Middle frontal gyrus (tissue), 1 donor: ENCODE results near the gene EHMT1.

Experiments used
- DNase-seq: peaks from one replicate; pipeline ENCODE4 v3.0.0-alpha.2; 2015; ENCODE audit warnings: low spot score; ENCODE audit errors: extremely low spot score

EHMT1 gene

DNA sequence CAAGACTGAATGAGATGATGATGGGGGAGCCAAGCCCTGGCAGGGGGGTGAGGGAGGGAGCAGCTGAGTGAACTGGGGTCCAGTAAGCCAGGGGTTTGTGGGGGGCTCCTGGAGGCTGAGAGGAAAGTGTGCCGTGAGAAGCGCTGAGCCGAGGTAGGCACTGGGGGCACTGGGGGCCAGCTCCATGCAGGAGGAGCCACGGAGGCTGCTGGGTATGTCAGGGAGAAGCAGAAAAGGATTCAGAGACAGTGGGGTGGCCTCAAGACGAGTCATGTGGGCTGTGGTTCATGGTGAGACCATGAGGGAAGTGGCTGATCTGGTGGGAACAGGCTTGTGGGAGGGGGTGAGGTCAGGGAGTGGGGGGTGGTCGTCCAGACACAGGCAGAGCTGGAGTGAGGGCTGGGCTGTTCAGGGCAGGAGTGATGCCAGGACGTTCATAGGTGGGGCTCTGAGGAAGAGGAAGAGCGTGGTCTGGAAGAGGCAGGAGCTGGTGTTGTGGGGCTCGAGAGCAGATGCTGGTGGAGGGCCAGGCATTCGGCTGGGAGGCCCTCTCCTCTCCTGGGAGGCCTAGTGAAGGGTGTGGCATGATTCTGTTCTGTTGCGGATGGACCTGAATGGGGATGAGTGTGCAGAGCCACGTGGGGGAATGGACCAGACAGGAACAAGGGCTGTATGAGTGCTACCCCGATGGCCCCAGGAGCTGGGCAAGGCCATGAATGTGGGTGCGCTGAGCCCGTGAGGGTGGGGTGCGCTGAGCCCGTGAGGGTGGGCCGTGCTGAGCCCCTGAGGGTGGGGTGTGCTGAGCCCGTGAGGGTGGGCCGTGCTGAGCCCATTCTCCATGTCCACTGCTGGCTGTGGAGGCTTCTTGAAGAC lies 166.1 kb downstream of the EHMT1 start:
- DNase-seq: no peak

DNA sequence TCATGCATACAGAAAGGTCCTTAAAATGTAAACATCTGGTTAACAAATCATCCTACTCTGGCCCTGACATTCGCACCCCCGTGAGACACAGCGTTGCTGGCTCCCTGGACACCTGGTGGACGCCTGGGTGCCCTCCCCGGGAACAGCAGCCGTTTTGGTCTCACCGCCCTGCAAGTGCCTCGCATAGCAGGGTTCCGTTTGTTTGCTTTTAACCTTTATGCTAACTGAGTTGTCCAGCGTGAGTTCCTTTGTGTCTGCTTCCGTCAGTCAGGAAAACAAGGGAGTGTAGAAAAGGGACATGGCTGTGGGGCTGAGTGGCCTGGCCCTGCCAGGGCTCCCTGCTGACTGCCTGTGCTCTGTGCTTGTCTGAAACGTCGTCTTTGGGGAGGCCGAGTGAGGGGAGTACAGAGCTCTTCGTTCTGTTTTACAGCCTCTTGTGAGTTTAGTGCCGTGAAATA lies 166.9 kb downstream of the EHMT1 start:
- DNase-seq: no peak

DNA sequence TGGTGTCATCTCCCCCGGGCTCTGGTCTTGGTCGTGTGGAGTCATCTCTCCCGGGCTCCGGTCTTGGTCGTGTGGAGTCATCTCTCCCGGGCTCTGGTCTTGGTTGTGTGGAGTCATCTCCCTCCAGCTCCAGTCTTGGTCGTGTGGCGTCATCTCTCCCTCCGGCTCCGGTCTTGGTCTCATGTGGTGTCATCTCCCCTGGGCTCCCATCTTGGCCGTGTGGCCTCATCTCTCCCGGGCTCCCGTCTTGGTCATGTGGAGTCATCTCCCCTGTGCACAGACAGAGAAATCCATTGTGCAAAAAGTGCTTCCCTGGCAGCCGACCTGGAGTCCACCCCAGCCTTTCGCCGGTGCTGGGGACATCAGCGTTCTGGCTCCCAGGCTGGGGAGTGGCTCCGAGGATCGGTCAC lies 167.7 kb downstream of the EHMT1 start:
- no peak for DNase-seq

DNA sequence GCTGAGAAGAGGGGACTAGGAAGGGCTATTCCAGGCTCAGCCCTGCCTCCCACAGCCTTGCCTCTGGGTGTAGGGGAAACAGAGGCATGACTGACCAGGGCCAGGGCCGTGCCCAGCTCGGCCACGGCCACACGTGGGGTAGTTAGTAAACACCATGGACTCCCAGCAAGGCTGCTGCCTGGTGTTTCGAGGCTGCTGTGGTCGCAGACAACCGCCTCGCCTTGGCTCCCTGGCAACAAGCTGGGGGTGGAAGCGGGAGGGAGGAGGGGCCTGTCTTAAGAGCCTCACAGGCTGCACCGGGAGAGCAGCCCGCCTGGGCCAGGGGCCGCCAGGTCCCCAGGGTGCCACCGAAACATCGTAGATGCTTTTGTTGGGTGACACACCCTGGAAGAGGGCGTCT lies 168.6 kb downstream of the EHMT1 start:
- no peak for DNase-seq

DNA sequence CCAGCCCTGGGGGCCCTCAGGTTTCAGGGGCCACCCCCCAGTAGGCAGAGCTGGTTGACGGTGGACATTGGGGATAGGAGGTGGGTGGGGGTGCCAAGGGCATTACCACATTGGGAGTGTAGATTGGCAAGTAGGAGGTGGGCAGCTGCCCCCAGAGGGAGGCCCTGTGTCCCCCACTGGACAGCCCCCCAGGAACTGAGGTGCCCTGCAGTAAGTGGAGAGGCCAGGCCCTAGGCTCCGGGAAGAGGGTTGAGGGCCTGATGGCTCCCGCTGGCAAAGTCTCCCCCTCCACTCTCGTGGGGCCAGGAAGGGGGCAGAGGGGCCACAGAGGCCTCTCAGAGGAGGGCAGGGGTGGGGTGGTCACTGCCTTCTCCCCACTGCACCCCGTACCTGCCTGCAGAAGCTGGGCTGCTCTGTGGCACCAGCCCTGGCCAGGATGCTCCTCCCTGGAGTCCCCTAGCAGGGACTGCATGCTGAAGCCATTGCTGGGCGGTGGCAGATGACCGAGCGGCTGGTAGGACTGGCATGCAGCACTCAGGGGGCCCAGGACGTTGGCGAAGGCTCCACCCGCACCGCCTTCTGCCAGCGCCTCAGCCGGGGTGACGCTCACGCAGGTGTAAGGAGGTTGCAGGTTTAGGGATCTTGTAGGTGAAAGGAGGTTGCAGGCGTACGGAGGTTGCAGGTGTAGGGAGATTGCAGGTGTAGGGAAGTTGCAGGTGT lies 169.1 kb downstream of the EHMT1 start:
- DNase-seq: no peak

- no peak for DNase-seq
These were observed 169.9 kb downstream of the EHMT1 start for GRCh38 chr9:137788561-137789294.

DNA sequence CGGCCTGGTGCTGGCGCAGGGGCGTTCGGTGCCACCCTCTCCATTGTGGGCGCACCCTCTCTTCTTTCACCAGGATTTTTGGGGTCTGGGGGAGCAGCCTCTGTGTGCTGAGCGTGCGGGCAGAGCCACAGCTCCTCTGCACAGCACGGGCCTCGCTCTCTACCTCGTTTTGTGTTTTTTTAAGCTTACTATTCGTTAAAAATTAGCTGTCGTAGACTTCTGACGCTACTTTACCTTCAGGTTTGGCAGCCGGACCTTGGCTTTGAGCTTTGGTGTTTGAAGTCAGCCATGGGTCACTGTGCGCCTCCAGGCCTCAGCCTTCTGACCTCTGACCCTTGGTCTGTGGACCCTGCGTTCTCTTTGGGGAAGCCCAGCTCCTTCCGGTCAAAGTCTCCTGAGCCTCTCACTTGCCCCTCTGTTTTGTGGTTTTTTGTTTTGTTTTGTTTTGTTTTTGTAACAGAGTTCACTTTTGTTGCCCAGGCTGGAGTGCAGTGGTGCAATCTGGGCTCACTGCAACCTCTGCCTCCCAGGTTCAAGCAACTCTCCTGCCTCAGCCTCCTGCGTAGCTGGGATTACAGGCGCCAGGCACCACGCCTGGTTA lies 170.6 kb downstream of the EHMT1 start:
- DNase-seq: no peak

- no peak for DNase-seq
These were observed 173.1 kb downstream of the EHMT1 start for GRCh38 chr9:137791947-137792346.

GRCh38 chr9:137793196-137793841 lies 174.5 kb downstream of the EHMT1 start:
- no peak for DNase-seq

GRCh38 chr9:137795156-137795666 lies 176.4 kb downstream of the EHMT1 start:
- DNase-seq: no peak

- DNase-seq: no peak
These were observed 178.7 kb downstream of the EHMT1 start for GRCh38 chr9:137797206-137798120.

DNA sequence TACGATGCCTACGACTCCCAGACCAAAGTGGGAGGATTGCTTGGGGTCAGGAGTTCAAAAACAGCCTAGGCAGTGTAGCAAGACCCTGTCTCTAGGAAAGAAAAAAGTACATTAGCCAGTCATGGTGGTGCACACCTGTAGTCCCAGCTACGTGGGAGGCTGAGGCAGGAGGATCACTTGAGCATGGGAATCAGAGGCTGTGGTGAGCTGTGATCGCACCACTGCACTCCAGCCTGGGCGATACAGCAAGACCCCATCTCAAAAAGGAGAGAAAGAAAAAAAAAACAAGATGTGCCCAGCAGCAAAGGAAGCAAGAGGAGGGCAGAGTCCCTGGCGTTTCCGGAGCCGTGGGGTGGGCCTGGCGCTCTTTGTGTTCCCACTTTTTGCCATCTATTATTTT lies 179.3 kb downstream of the EHMT1 start:
- no peak for DNase-seq

DNA sequence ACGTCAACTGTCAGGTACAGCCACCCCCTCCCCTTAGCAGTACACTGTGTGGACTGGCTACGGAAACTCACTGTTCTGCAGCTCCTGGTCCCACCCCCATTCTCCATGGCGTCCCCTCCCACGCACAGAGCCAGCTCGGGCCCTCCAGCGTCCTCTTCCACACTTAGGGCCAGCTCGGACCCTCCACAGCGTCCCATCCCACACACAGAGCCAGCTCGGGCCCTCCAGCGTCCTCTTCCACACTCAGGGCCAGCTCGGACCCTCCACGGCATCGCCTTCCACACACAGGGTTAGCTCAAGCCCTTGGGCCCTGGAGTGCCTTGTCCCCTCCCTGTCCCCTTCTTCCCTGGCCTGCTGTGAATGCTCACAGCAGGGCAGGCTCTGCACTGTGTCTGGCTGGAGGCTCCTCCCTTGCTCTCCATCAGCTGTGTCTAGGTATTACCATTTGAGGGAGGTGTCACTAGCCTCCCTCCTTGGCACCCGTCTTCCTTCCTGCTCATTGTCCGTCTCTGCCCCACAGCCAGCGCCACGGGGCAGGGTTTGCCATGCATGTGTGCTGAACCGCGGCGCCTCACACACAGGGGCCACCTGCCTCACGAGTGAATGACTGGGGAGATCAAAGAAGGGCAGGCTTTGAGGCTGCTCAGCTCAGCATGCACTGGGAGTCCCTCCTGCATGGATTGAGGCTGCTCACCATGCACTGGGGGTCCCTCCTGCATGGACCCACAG lies 180.3 kb downstream of the EHMT1 start:
- no peak for DNase-seq

- no peak for DNase-seq
These were observed 180.8 kb downstream of the EHMT1 start for GRCh38 chr9:137799630-137799983.

- DNase-seq: no peak
These were observed 181.6 kb downstream of the EHMT1 start for GRCh38 chr9:137800196-137801022.

GRCh38 chr9:137801023-137801319 lies 182.2 kb downstream of the EHMT1 start:
- DNase-seq: no peak

- no peak for DNase-seq
These were observed 183.2 kb downstream of the EHMT1 start for GRCh38 chr9:137802021-137802420.

GRCh38 chr9:137802521-137803243 lies 183.9 kb downstream of the EHMT1 start:
- no peak for DNase-seq
